PC-9 (cell line): ENCODE data around the gene OPN3. TPM values are rescaled to one million over a fixed set of nuclear protein-coding genes. Genes with fewer than 3 reads are reported as not detected.

ENCODE experiments used
- BruUV-seq: library from RNA; stranded (reverse); fragments of 400-500 nt; replicated peaks from 2 replicates; lab custom pipeline; 2021; lab: Mats Ljungman, UMichigan
- CTCF ChIA-PET: fragments of 300-600 bp; sonication (Branson Sonifier 250); formaldehyde crosslinking; loops from one replicate; lab custom pipeline; 2022; ENCODE audit warnings: antibody characterized with exemption; lab: Charles Lee
- POLR2A ChIA-PET: fragments of 300-600 bp; sonication (Branson Sonifier 250); formaldehyde crosslinking; loops from one replicate; lab custom pipeline; 2022; ENCODE audit warnings: antibody characterized with exemption; ENCODE audit not compliant: unreplicated experiment; lab: Charles Lee
- DNase-seq, 2 experiments: peaks; one replicate each; pipeline versions ENCODE4 v3.0.0 to v3.0.0-alpha.2; 2015 to 2022; ENCODE audit warnings: mixed read lengths in 1 of 2
- H2AFZ ChIP-seq: fragments of 200-600 bp; sonication (generic); 2 replicates; pipeline ENCODE4 v1.8.1; 2017; ENCODE audit warnings: antibody characterized with exemption
- H3F3A ChIP-seq: fragments of 200-600 bp; sonication (generic); 2 replicates; pipeline ENCODE4 v1.8.1; 2017; ENCODE audit warnings: antibody characterized with exemption, mild to moderate bottlenecking, low read depth; ENCODE audit not compliant: insufficient read depth
- H3K27ac ChIP-seq: fragments of 200-600 bp; sonication (generic); 2 replicates; pipeline ENCODE4 v1.6.1; 2016; ENCODE audit warnings: mixed run types
- H3K27me3 ChIP-seq: fragments of 200-600 bp; sonication (generic); 2 replicates; pipeline ENCODE4 v1.6.1; 2016; ENCODE audit warnings: low read depth, mixed run types; ENCODE audit not compliant: insufficient read depth
- H3K36me3 ChIP-seq: fragments of 200-600 bp; sonication (generic); 2 replicates; pipeline ENCODE4 v1.6.1; 2016; ENCODE audit warnings: low read depth, mixed run types
- H3K4me1 ChIP-seq: fragments of 200-600 bp; sonication (generic); replicated peaks from 2 replicates; pipeline ENCODE4 v1.6.1; 2016; ENCODE audit warnings: mixed run types; ENCODE audit not compliant: insufficient read depth
- H3K4me2 ChIP-seq: fragments of 200-600 bp; sonication (generic); 2 replicates; pipeline ENCODE4 v1.6.1; 2017; ENCODE audit warnings: mixed run types
- H3K4me3 ChIP-seq: fragments of 200-600 bp; sonication (generic); 2 replicates; pipeline ENCODE4 v1.6.1; 2016; ENCODE audit warnings: mixed run types
- H3K79me2 ChIP-seq: fragments of 200-600 bp; sonication (generic); 2 replicates; pipeline ENCODE4 v1.6.1; 2017; ENCODE audit warnings: low read depth, mixed run types
- H3K9me2 ChIP-seq: fragments of 200-600 bp; sonication (generic); 2 replicates; pipeline ENCODE4 v1.8.1; 2017; ENCODE audit warnings: mild to moderate bottlenecking; ENCODE audit not compliant: insufficient read depth
- H3K9me3 ChIP-seq: fragments of 200-600 bp; sonication (generic); 2 replicates; pipeline ENCODE4 v1.8.1; 2016; ENCODE audit warnings: low read depth; ENCODE audit not compliant: insufficient read depth
- H4K20me1 ChIP-seq: fragments of 200-600 bp; sonication (generic); 2 replicates; pipeline ENCODE4 v1.8.1; 2017; ENCODE audit not compliant: insufficient read depth
- EZH2 ChIP-seq: fragments of 200-600 bp; sonication (generic); IDR thresholded peaks from 2 replicates; pipeline ENCODE4 v1.8.0; 2017; ENCODE audit warnings: antibody characterized with exemption, low read depth
- intact Hi-C: fragments of 100-400 bp; cut with micrococcal nuclease; formaldehyde crosslinking; loops from one replicate; pipeline ENCODE4 v1.10.0; 2022; ENCODE audit not compliant: unreplicated experiment
- total RNA-seq: library from RNA; stranded (reverse); gene quantifications from 2 replicates; pipeline ENCODE4 v1.2.3, GENCODE V29; 2021
- TF ChIP-seq, protein P1 (sequence below): fragments of 200-600 bp; sonication (generic); conservative IDR thresholded peaks from 2 replicates; pipeline ENCODE4 v1.6.1; 2017; ENCODE audit warnings: mixed run types, antibody characterized with exemption, mild to moderate bottlenecking, moderate library complexity

The OPN3 gene
- total RNA-seq, 1 experiment from 2014 or later, result 62.7 TPM

DNA sequence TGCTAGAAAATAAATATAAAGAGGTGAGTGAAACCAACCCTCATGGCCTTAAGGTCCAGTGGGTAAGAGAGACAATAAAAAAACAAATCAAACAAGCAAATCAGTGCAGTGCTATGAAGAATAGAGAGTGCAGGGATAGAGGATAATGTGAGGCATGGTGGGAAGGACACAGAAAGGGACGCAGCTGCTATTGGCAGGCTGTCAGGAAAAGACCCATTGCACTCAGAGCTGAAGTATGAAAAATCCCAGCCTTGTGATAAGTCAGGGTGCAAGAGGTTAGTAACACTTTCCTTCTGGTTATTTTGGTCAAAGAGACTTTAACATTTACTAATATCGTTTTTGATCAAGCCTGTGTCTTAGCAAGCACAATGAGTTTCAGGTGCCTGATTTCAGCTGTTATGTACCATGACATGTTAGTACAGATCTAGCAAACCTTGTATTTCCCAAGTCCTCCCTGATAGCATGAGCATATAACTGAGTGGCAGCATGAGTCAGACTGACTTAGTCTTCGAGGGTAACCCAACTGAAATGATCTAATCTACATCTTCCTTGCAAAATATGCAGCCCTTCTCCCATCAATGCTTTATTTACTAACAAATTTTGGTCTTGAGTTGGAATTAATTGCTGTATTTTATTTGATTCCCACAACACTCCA, 31.7 kb downstream of the OPN3 start:
- no peaks in the 10 kb centered on the region for H3F3A ChIP-seq
- no peak overlapping the region for H3K4me3 ChIP-seq
- H3K9me3 ChIP-seq, result no peaks in the 10 kb centered on the region; the same call in 1 of the 2 replicates
- H4K20me1 ChIP-seq, result no peaks in the 10 kb centered on the region
- H2AFZ ChIP-seq, result no peak overlapping the region
- 0 out of 2 replicates have a peak, but pooled peaks cover 2% of the 10 kb centered on the region for H3K36me3 ChIP-seq
- no peaks in the 10 kb centered on the region for H3K9me2 ChIP-seq
- no TSS peak for BruUV-seq
- DNase-seq, result no peak
- H3K4me1 ChIP-seq, result peaks cover 49% of the 10 kb centered on the region
- CTCF ChIA-PET, result no interaction called here
- TF ChIP-seq, protein P1, sequence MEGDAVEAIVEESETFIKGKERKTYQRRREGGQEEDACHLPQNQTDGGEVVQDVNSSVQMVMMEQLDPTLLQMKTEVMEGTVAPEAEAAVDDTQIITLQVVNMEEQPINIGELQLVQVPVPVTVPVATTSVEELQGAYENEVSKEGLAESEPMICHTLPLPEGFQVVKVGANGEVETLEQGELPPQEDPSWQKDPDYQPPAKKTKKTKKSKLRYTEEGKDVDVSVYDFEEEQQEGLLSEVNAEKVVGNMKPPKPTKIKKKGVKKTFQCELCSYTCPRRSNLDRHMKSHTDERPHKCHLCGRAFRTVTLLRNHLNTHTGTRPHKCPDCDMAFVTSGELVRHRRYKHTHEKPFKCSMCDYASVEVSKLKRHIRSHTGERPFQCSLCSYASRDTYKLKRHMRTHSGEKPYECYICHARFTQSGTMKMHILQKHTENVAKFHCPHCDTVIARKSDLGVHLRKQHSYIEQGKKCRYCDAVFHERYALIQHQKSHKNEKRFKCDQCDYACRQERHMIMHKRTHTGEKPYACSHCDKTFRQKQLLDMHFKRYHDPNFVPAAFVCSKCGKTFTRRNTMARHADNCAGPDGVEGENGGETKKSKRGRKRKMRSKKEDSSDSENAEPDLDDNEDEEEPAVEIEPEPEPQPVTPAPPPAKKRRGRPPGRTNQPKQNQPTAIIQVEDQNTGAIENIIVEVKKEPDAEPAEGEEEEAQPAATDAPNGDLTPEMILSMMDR, result no peak
- no peak for TF ChIP-seq EZH2
- H3K27ac ChIP-seq, result no peak overlapping the region
- H3K4me2 ChIP-seq, result no peak overlapping the region
- intact Hi-C loops, result no loop called here
- H3K27me3 ChIP-seq, result no peaks in the 10 kb centered on the region
- POLR2A ChIA-PET, result no interaction called here
- H3K79me2 ChIP-seq, result no peaks in the 10 kb centered on the region

DNA sequence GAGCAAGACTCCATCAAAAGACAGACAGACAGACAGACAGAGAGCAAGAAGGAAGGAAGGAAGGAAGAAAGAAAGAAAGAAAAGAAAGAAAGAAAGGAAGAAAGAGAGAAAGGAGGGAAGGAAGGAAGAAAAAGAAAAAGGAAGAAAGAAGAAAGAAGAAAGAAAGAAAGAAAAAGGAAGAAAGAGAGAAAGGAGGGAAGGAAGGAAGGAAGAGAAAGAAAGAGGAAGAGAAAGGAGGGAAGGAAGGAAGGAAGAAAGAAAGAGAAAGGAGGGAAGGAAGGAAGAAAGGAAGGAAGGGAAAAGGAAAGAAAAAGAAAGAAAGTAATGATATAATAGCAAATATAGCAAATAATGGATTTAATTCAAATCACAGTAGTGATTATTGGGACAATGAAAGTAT, 32.7 kb downstream of the OPN3 start:
- no peak overlapping the region for H3K4me3 ChIP-seq
- no peaks in the 10 kb centered on the region; the same call in 1 of the 2 replicates for H3K9me3 ChIP-seq
- H3K4me1 ChIP-seq, result peaks cover 39% of the 10 kb centered on the region
- CTCF ChIA-PET, result no interaction called here
- no peak for DNase-seq
- H3F3A ChIP-seq, result no peaks in the 10 kb centered on the region
- no peak for TF ChIP-seq EZH2
- TF ChIP-seq, protein P1, result no peak
- H2AFZ ChIP-seq, result no peak overlapping the region
- H3K27ac ChIP-seq, result no peak overlapping the region
- intact Hi-C loops, result no loop called here
- BruUV-seq, result no TSS peak
- POLR2A ChIA-PET, result no interaction called here
- H3K9me2 ChIP-seq, result no peaks in the 10 kb centered on the region
- no peaks in the 10 kb centered on the region for H3K27me3 ChIP-seq
- H3K36me3 ChIP-seq, result peaks cover 7% of the 10 kb centered on the region; the same call in 1 of the 2 replicates
- no peaks in the 10 kb centered on the region for H4K20me1 ChIP-seq
- H3K4me2 ChIP-seq, result no peak overlapping the region
- H3K79me2 ChIP-seq, result no peaks in the 10 kb centered on the region

DNA sequence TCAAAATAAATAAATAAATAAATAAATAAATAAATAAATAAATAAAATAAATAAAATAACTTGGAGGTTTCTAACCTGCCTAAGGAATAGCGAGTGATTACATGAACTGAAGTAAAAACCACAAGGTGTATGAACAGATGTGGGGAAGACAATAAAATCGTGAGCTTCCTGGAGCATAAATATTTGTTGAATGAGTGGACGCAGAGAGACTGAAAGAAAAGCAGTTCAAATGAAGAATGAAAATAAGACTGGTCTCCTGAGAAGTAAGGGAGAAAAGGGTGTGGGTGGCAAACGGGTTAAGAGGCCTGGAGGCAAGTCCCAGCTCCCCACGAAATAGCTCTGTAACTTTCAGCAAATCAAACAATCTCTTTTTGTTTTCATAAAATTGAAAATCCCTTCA, 33.6 kb downstream of the OPN3 start:
- POLR2A ChIA-PET, result interaction anchor here (0.6 to 0.7 kb wide), 2 partner anchors 838 to 970 kb away, joined by 3 to 6 read pairs; no protein-coding TSS in a partner anchor
- Histone ChIP-seq H3F3A (no peaks in the 10 kb centered on the region), H2AFZ (no peak overlapping the region), H3K4me1 (peaks cover 30% of the 10 kb centered on the region), H3K9me3 (no peaks in the 10 kb centered on the region; the same call in 1 of the 2 replicates), H3K27me3 (no peaks in the 10 kb centered on the region), H3K36me3 (peaks cover 9% of the 10 kb centered on the region; the same call in 1 of the 2 replicates), H3K4me2 (no peak overlapping the region), H3K4me3 (no peak overlapping the region), H3K79me2 (no peaks in the 10 kb centered on the region), H3K27ac (no peak overlapping the region), H4K20me1 (no peaks in the 10 kb centered on the region), H3K9me2 (no peaks in the 10 kb centered on the region)
- intact Hi-C loops, result no loop called here
- TF ChIP-seq, protein P1, result no peak
- TF ChIP-seq EZH2, result no peak
- CTCF ChIA-PET, result interaction anchor here (0.6 kb wide), 1 partner anchor 228 kb away, joined by 3 read pairs; no protein-coding TSS in a partner anchor
- peak; percentile 30 to 64 for DNase-seq
- BruUV-seq, result no TSS peak
